ENCODE data around the gene PTPRH.
"Not testable (repeated sequence)": the region's sequence is repeated elsewhere in the genome, so short reads cannot be mapped to it uniquely, and the experiment has no call there.

The PTPRH gene

DNA sequence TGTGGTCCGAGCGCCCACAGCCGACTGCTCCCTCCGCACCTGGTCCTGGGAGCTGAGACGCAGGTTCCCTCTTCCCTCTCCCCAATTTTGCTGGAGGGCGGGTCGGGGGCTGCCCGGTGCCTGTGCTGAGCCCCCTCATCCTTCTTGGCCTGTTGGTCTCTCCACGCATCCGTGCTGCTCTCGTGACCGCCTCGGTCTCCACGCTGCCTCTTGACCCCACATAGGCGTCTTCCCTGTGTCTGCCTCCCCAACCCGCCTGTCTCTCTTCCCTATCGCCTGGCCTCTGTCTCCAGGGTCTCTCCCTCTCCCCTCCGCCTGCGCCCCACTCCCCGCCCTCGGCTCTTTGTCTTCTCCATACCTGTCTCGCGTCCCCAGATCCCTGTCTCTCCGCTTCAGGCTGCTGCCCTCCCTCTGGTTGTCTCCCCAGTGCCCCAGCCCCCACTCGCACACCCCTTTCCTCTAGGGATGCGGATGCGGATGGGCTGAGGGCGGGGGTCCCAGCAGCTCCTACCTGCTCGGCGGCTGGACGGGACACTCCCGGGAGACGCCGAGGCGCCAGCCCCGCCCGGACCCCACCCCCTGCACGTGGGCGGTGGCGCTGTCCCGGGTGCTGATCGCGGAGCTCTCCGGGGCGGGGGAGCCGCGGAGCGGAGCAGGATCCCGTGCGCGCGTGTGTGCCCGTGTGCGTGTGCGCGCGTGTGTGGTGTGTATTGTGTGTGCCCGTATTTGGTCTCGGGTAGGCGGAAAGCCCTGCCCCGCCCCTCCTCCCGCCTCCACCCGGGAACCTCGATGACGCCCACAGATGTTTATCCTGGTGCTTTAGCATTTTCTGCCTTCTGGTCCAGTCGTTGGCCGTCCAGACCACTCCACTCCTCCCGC, 29.5 kb downstream of the PTPRH start, which contains the start of gene SYT5:
Gene SYT5 (minus strand): TSS at position 684 of the 879 bp plus-strand sequence. CDS start 1,248 bp downstream, outside the sequence.
- peak; percentile 13 for DNase-seq (ENCODE audit: low spot score)

GRCh38 chr19:55178781-55179599, 30.3 kb downstream of the PTPRH start:
- DNase-seq (ENCODE audit: low spot score) = peak; percentile 77

GRCh38 chr19:55176076-55176475, 33.2 kb downstream of the PTPRH start:
- no peak for DNase-seq (ENCODE audit: low spot score)

- DNase-seq (ENCODE audit: low spot score) = no peak
Measured at GRCh38 chr19:55175117-55175867, 34.0 kb downstream of the PTPRH start.

GRCh38 chr19:55174425-55175116, 34.7 kb downstream of the PTPRH start:
- no peak for DNase-seq (ENCODE audit: low spot score)

DNA sequence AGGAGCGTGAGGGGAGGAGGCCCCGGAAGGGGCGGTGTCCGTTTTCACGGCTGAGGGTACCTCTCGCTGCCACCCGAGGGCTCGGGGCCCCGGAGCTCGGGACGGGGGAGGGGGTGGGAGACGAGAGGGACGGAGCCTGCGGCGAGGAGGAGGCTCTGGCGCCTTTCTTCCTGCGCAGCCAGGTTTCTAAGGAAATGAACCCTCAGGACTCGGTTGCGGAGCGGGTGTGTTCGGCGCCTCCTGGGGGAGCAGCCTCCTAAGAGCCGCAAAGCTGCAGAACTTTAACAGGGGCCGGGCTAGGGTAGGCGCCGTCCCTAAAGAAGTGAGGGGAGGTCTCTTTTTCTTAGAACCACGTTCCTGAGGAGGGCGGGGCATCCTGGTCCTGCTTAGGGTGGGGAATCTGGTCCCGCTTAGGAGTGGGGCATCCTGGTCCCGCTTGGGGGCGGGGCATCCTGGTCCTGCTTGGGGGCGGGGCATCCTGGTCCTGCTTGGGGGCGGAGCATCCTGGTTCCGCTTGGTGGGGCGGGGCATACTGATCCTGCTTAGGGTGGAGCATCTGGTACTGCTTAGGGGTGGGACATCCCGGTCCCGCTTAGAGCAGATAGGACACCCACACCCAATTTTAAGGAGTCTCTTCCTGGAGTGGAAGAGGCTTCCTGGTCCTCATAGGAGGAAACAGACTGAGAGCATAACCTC, 35.4 kb downstream of the PTPRH start:
- peak; percentile 60 for DNase-seq (ENCODE audit: low spot score)

GRCh38 chr19:55173186-55173713, 36.1 kb downstream of the PTPRH start:
- DNase-seq (ENCODE audit: low spot score) = no peak

- DNase-seq (ENCODE audit: low spot score) = peak; percentile 71
Measured at GRCh38 chr19:55172741-55173140, 36.6 kb downstream of the PTPRH start.

DNA sequence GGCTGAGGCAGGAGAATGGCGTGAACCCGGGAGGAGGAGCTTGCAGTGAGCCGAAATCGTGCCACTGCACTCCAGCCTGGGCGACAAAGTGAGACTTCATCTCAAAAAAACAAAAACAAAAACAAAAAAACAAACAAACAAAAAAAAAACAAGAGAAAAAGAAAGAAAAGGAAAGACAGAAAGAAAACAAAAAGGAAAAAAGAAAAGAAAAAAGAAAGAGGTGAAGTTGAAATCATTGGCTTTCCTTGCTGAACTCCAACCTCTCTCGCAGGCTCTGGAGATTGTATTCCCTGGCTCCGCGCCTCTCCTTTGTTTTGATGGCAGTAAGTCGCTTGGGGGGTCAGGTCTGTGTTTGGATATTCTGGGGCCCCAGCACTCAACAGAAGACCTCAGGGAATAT, 37.0 kb downstream of the PTPRH start:
- DNase-seq (ENCODE audit: low spot score) = not testable (repeated sequence)

GRCh38 chr19:55171440-55171839, 37.9 kb downstream of the PTPRH start:
- no peak for DNase-seq (ENCODE audit: low spot score)

DNA sequence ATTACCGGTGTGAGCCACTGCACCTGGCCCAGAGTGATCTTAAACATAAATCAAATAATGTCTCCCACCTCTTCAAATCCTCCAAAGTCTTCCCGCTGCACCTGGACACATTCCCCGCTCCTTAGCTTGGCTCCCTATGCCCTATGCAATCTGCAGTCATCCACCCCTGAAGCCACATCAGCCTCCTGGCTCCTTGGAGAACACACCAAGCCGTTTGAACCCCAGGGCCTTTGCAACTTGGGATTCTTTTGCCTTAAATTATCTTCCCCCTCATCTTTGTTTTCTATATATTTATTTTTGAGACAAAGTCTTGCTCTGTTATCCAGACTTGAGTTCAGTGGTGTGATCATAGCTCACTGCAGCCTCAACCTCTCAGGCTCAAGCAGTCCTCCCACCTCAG, 40.2 kb downstream of the PTPRH start:
- DNase-seq (ENCODE audit: low spot score) = no peak

GRCh38 chr19:55166530-55167268, 42.6 kb downstream of the PTPRH start, which contains the start of gene DNAAF3:
Gene DNAAF3, minus strand, starts transcription at chr19:55166613. Its CDS starts 200 bp downstream, at chr19:55166413.
- peak; percentile 98 for DNase-seq (ENCODE audit: low spot score)

DNA sequence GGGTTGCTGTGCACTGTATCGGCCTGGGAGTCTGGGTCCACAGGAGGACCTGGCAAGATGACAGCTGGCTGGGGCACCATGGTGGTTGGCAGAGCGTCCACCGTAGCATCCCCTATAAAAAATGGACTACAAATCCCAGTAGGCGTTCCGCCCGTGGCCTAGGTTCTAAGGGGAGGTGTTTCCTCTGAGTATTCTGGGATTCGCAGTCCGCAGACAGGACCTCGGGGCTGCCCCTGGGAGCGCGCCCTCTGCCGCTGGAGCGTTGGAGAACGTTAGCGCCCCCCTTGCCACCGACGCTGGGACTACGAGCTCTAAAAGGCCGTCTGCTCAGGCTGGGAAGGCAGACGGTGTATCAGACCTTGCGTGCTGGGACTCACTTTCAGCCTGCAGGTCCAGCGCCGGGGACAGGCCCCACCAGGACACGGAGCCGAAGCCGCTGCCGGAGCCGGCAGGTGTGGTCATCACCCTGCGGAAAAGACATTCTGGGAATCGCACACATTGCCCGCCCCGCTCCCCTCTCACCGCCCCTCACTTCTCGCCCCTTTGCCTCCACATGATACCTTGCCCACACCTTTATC, 43.3 kb downstream of the PTPRH start:
- DNase-seq (ENCODE audit: low spot score) = peak; percentile 84

- no peak for DNase-seq (ENCODE audit: low spot score)
Measured at GRCh38 chr19:55161571-55162322, 47.6 kb downstream of the PTPRH start.

DNA sequence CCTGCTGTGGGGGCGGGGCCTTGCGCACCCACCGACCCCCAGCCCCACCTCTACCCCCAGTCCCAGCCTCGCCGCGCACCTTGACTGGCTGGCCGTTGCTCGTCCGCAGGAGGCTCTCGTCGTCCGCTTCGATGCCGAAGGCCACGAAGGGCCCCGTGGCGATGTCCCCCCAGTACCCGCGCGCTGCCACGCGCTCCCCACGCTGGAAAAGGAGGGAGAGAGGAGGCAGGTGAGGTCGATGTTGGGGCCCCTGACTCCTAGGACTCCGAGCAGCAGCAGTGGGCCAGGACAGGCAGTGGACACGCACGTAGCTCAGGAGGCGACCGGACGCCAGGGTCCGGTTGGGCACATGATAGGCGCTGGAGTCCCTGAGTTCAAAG, 48.3 kb downstream of the PTPRH start:
- DNase-seq (ENCODE audit: low spot score) = no peak

GRCh38 chr19:55160128-55160985, 48.9 kb downstream of the PTPRH start:
- peak; percentile 88 for DNase-seq (ENCODE audit: low spot score)

GRCh38 chr19:55158848-55159749, 50.2 kb downstream of the PTPRH start:
- DNase-seq (ENCODE audit: low spot score) = no peak
